Measurements from ENCODE around the gene FCHSD1.

DNA sequence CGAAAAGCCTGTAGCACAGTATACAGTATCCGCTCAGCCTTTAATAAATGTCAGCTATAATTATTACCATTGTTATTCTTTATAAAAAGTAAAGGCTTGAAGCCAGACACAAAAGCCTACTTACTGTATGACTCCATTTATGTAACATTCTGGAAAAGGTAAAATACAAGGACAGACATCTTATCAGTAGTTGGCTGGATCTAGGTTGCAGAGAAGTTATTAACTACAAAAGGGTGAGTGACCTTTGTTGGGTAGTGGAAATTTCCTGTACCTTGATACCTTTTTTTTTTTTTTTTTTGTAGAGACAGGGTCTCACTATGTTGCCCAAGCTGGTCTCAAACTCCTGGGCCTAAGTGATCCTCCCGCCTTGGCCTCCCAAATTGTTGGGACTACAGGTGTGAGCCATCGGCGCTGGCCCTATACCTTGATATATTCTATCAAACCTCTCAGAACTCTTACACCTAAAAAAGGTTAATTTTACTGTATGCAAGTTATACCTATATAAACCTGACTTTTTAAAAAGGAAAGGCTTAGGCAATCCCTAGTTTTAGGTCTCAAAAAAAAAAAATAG, 20.6 kb downstream of the FCHSD1 start:
- TF ChIP-seq CTCF (IDR thresholded peaks at IDR 0.05; ENCODE audit: low read depth, low read length, poor library complexity, severe bottlenecking): no peak
- TF ChIP-seq EZH2phosphoT487 (IDR thresholded peaks at IDR 0.05; ENCODE audit: borderline replicate concordance, low read length): no peak

Data from DOHH2 (cell line).